ENCODE measurements around the gene ABCA1. TPM values are rescaled to one million over a fixed set of nuclear protein-coding genes. Genes with fewer than 3 reads are reported as not detected.
A peak's percentile ranks its signal among the peaks of the same experiment; 100 is the strongest.

Gene ABCA1
- total RNA-seq, 1 experiment from 2014 or later, result 0.69 TPM

DNA sequence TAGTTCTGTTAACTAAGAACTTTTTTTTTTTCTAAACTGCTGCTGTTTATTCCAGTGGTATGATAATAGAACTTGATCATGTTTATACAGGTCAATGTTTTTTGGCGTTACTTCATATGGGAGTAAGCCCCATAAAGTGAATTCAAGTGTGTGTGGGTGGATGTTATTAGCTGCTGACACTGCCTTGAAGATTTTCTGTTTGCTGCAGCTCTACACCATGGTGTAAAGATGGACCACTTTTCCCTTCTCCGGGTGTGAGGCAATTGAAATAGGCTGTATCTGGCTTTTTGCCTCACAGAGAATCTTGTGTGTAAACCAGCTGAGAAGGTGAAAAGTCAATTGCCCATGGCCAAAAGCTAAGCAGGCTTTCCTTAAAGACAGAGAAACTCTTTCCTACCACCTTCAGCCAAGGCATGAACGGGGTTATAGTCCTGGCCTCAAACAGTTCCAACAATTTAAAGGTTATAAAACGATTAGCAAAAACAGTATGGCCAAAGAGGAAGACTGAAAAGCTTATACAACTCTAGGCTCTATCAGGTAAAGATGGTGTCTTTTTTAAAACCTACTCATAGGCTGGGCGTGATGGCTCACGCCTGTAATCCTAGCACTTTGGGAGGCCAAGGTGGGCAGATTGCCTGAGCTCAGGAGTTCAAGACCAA is 33.9 kb upstream of the ABCA1 start:
- H3K27me3 ChIP-seq (replicated peaks; ENCODE audit: insufficient read depth, low read depth, low read length, poor library complexity), result no peaks in the 10 kb centered on the region
- no peaks in the 10 kb centered on the region for H3K9me3 ChIP-seq (ENCODE audit: low read depth, low read length, poor library complexity, severe bottlenecking)
- no peak overlapping the region for H3K27ac ChIP-seq (ENCODE audit: low read depth, low read length, poor library complexity, severe bottlenecking)
- ChIA-PET POLR2A (ENCODE audit: low non-redundant PET) (no interaction called here), CTCF (no interaction called here)
- BruUV-seq (replicated peaks), result no TSS peak
- no peak for TF ChIP-seq EZH2 (IDR thresholded peaks at IDR 0.05; ENCODE audit: borderline replicate concordance, low read depth, low read length, poor library complexity, severe bottlenecking)
- TF ChIP-seq, protein P1, sequence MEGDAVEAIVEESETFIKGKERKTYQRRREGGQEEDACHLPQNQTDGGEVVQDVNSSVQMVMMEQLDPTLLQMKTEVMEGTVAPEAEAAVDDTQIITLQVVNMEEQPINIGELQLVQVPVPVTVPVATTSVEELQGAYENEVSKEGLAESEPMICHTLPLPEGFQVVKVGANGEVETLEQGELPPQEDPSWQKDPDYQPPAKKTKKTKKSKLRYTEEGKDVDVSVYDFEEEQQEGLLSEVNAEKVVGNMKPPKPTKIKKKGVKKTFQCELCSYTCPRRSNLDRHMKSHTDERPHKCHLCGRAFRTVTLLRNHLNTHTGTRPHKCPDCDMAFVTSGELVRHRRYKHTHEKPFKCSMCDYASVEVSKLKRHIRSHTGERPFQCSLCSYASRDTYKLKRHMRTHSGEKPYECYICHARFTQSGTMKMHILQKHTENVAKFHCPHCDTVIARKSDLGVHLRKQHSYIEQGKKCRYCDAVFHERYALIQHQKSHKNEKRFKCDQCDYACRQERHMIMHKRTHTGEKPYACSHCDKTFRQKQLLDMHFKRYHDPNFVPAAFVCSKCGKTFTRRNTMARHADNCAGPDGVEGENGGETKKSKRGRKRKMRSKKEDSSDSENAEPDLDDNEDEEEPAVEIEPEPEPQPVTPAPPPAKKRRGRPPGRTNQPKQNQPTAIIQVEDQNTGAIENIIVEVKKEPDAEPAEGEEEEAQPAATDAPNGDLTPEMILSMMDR (conservative IDR thresholded peaks at IDR 0.05; ENCODE audit: low read depth, low read length), result no peak
- no peaks in the 10 kb centered on the region for H3K36me3 ChIP-seq (ENCODE audit: insufficient read depth, low read length, poor library complexity, severe bottlenecking)
- peak; percentile 19 for DNase-seq (ENCODE audit: low spot score)
- no peak overlapping the region for H3K4me3 ChIP-seq (ENCODE audit: low read depth, low read length, poor library complexity, severe bottlenecking)
- peaks cover 11% of the 10 kb centered on the region for H3K4me1 ChIP-seq (ENCODE audit: insufficient read depth, low read length, poor library complexity, severe bottlenecking)
- intact Hi-C loops (cut with micrococcal nuclease; ENCODE audit: unreplicated experiment), result no loop called here

DNA sequence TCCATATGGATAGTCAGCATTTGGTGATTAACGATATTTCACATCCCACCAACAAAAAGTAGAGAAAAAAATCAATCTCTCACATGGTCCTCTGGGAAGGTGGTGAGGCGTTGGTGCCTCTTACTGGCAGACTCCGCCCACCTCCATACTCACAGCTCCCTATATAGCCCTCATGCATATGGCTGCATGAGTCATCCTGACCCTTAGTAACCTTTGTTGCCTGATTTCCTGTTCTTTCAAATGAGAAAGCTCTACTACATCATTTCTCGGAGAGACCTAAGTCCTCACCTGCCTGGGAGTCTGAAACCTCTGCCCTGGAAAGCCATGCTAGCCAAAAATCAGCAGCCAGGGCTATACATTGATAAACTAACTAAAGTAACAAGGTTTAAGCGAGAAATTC is 33.3 kb upstream of the ABCA1 start:
- Histone ChIP-seq H3K36me3 (ENCODE audit: insufficient read depth, low read length, poor library complexity, severe bottlenecking) (no peaks in the 10 kb centered on the region), H3K4me1 (ENCODE audit: insufficient read depth, low read length, poor library complexity, severe bottlenecking) (peaks cover 11% of the 10 kb centered on the region), H3K4me3 (ENCODE audit: low read depth, low read length, poor library complexity, severe bottlenecking) (no peak overlapping the region), H3K27ac (ENCODE audit: low read depth, low read length, poor library complexity, severe bottlenecking) (no peak overlapping the region), H3K9me3 (ENCODE audit: low read depth, low read length, poor library complexity, severe bottlenecking) (no peaks in the 10 kb centered on the region), H3K27me3 (replicated peaks; ENCODE audit: insufficient read depth, low read depth, low read length, poor library complexity) (no peaks in the 10 kb centered on the region)
- peak; percentile 85 for DNase-seq (ENCODE audit: low spot score)
- intact Hi-C loops (cut with micrococcal nuclease; ENCODE audit: unreplicated experiment), result no loop called here
- TF ChIP-seq, protein P1 (conservative IDR thresholded peaks at IDR 0.05; ENCODE audit: low read depth, low read length), result no peak
- no peak for TF ChIP-seq EZH2 (IDR thresholded peaks at IDR 0.05; ENCODE audit: borderline replicate concordance, low read depth, low read length, poor library complexity, severe bottlenecking)
- BruUV-seq (replicated peaks), result no TSS peak
- POLR2A ChIA-PET (ENCODE audit: low non-redundant PET), result no interaction called here
- CTCF ChIA-PET, result no interaction called here

DNA sequence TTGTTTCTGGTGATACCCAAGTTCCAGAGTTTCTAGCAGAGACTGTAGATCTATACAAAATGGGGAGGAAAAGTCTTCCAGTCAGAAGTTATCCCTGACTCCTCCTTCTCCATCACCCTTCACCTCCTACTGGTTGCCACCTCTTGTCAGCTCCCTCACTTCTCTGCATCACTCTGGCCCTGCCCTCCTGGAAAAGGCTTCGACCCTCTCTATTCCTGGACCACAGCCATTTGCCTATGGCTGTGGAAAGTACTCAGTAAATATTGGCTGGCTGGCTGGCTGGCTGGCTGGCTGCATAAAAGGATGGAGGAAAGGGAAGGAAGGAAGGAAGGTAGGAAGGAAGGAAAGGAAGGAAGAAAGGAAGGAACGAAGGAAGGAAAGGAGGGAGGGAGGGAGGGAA is 32.7 kb upstream of the ABCA1 start:
- no peak for DNase-seq (ENCODE audit: low spot score)
- ChIA-PET CTCF (no interaction called here), POLR2A (ENCODE audit: low non-redundant PET) (no interaction called here)
- BruUV-seq (replicated peaks), result no TSS peak
- Histone ChIP-seq H3K4me1 (ENCODE audit: insufficient read depth, low read length, poor library complexity, severe bottlenecking) (peaks cover 11% of the 10 kb centered on the region), H3K9me3 (ENCODE audit: low read depth, low read length, poor library complexity, severe bottlenecking) (no peaks in the 10 kb centered on the region), H3K27me3 (replicated peaks; ENCODE audit: insufficient read depth, low read depth, low read length, poor library complexity) (no peaks in the 10 kb centered on the region), H3K36me3 (ENCODE audit: insufficient read depth, low read length, poor library complexity, severe bottlenecking) (no peaks in the 10 kb centered on the region), H3K4me3 (ENCODE audit: low read depth, low read length, poor library complexity, severe bottlenecking) (no peak overlapping the region), H3K27ac (ENCODE audit: low read depth, low read length, poor library complexity, severe bottlenecking) (no peak overlapping the region)
- intact Hi-C loops (cut with micrococcal nuclease; ENCODE audit: unreplicated experiment), result no loop called here
- TF ChIP-seq EZH2 (IDR thresholded peaks at IDR 0.05; ENCODE audit: borderline replicate concordance, low read depth, low read length, poor library complexity, severe bottlenecking), result no peak
- TF ChIP-seq, protein P1 (conservative IDR thresholded peaks at IDR 0.05; ENCODE audit: low read depth, low read length), result no peak
